ENCODE data around the gene ARHGAP31.

GRCh38 chr3:119376758-119377157, 82.6 kb downstream of the ARHGAP31 start:
- TF ChIP-seq CTCF (IDR thresholded peaks at IDR 0.05): no peak
- TF ChIP-seq EP300 (IDR thresholded peaks at IDR 0.05): no peak
- no peak for TF ChIP-seq POLR2A (IDR thresholded peaks at IDR 0.05)
